PC-3 (cell line): ENCODE results near the gene QPRT. TPM values are rescaled to one million over a fixed set of nuclear protein-coding genes. Genes with fewer than 3 reads are reported as not detected.

Experiments
- ATAC-seq: fragments of 200-7000 bp; cut with Tn5 transposase; 2 replicates; pipeline ENCODE4 v1.9.1; 2020; ENCODE audit warnings: mild to moderate bottlenecking, moderate library complexity
- BruUV-seq: library from RNA; stranded (reverse); fragments of 400-500 nt; replicated peaks from 2 replicates; lab custom pipeline; 2021; lab: Mats Ljungman, UMichigan
- CTCF ChIA-PET: fragments of 300-600 bp; sonication (Branson Sonifier 250); formaldehyde crosslinking; loops from one replicate; lab custom pipeline; 2022; ENCODE audit warnings: antibody characterized with exemption; lab: Charles Lee
- POLR2A ChIA-PET: fragments of 300-600 bp; sonication (Branson Sonifier 250); formaldehyde crosslinking; loops from one replicate; lab custom pipeline; 2022; ENCODE audit warnings: antibody characterized with exemption; ENCODE audit not compliant: unreplicated experiment; lab: Charles Lee
- DNase-seq: peaks from one replicate; pipeline ENCODE4 v3.0.0-alpha.2; 2015
- H2AFZ ChIP-seq: fragments of 300-600 bp; sonication (generic); 2 replicates; pipeline ENCODE4 v1.6.0; 2016; ENCODE audit warnings: antibody characterized with exemption, low read length
- H3F3A ChIP-seq: fragments of 300-600 bp; sonication (generic); one replicate; pipeline ENCODE4 v1.6.0; 2017; ENCODE audit warnings: antibody characterized with exemption, low read length, control low read depth, mild to moderate bottlenecking; ENCODE audit not compliant: unreplicated experiment
- H3K27ac ChIP-seq: fragments of 300-600 bp; sonication (generic); 2 replicates; pipeline ENCODE4 v1.5.1; 2016; ENCODE audit warnings: mild to moderate bottlenecking, low read length
- H3K27me3 ChIP-seq: fragments of 300-600 bp; sonication (generic); 2 replicates; pipeline ENCODE4 v1.6.1; 2016; ENCODE audit warnings: low read length, mixed read lengths
- H3K36me3 ChIP-seq: fragments of 300-600 bp; sonication (generic); 2 replicates; pipeline ENCODE4 v1.6.1; 2016; ENCODE audit warnings: low read depth, mixed run types, low read length, mixed read lengths
- H3K4me1 ChIP-seq: fragments of 300-600 bp; sonication (generic); 2 replicates; pipeline ENCODE4 v1.5.1; 2016; ENCODE audit warnings: low read length; ENCODE audit not compliant: insufficient read depth
- H3K4me2 ChIP-seq: fragments of 300-600 bp; sonication (generic); 2 replicates; pipeline ENCODE4 v1.6.0; 2016; ENCODE audit warnings: low read length
- H3K4me3 ChIP-seq: fragments of 300-600 bp; sonication (generic); 2 replicates; pipeline ENCODE4 v1.5.1; 2016; ENCODE audit warnings: mild to moderate bottlenecking, low read length, mixed read lengths
- H3K79me2 ChIP-seq: fragments of 300-600 bp; sonication (generic); 2 replicates; pipeline ENCODE4 v1.6.1; 2017; ENCODE audit warnings: low read length, mixed read lengths
- H3K9ac ChIP-seq: fragments of 300-600 bp; sonication (generic); 2 replicates; pipeline ENCODE4 v1.6.0; 2016; ENCODE audit warnings: mild to moderate bottlenecking, low read length
- H3K9me2 ChIP-seq: fragments of 300-600 bp; sonication (generic); replicated peaks from 2 replicates; pipeline ENCODE4 v1.6.1; 2016; ENCODE audit warnings: mixed run types, low read length, mixed read lengths
- H3K9me3 ChIP-seq: fragments of 300-600 bp; sonication (generic); 2 replicates; pipeline ENCODE4 v1.6.1; 2016; ENCODE audit warnings: low read length, mixed read lengths
- H4K20me1 ChIP-seq: fragments of 300-600 bp; sonication (generic); 2 replicates; pipeline ENCODE4 v1.6.1; 2016; ENCODE audit warnings: low read length, mixed read lengths
- EZH2 ChIP-seq: fragments of 300-600 bp; sonication (generic); IDR thresholded peaks from one replicate; pipeline ENCODE4 v1.6.1; 2017; ENCODE audit warnings: antibody characterized with exemption, mild to moderate bottlenecking, low read length; ENCODE audit not compliant: unreplicated experiment
- EZH2phosphoT487 ChIP-seq: fragments of 300-600 bp; sonication (generic); IDR thresholded peaks from 2 replicates; pipeline ENCODE4 v1.6.1; 2018; ENCODE audit warnings: mild to moderate bottlenecking, antibody characterized with exemption, low read length, borderline replicate concordance
- intact Hi-C: fragments of 100-400 bp; cut with micrococcal nuclease; formaldehyde crosslinking; loops from 2 replicates; pipeline ENCODE4 v1.9.0; 2023
- total RNA-seq: library from RNA; depleted of rRNA; stranded (reverse); fragments of >200 nt; gene quantifications from 2 replicates; pipeline ENCODE4 v1.2.3, GENCODE V29; 2014
- TF ChIP-seq, protein P1 (sequence below): fragments of 300-600 bp; sonication (generic); conservative IDR thresholded peaks from 2 replicates; pipeline ENCODE4 v1.5.1; 2017; ENCODE audit warnings: antibody characterized with exemption, low read depth, mild to moderate bottlenecking, low read length

The QPRT gene
- total RNA-seq, 1 experiment from 2014 or later, result 0.22 TPM

DNA sequence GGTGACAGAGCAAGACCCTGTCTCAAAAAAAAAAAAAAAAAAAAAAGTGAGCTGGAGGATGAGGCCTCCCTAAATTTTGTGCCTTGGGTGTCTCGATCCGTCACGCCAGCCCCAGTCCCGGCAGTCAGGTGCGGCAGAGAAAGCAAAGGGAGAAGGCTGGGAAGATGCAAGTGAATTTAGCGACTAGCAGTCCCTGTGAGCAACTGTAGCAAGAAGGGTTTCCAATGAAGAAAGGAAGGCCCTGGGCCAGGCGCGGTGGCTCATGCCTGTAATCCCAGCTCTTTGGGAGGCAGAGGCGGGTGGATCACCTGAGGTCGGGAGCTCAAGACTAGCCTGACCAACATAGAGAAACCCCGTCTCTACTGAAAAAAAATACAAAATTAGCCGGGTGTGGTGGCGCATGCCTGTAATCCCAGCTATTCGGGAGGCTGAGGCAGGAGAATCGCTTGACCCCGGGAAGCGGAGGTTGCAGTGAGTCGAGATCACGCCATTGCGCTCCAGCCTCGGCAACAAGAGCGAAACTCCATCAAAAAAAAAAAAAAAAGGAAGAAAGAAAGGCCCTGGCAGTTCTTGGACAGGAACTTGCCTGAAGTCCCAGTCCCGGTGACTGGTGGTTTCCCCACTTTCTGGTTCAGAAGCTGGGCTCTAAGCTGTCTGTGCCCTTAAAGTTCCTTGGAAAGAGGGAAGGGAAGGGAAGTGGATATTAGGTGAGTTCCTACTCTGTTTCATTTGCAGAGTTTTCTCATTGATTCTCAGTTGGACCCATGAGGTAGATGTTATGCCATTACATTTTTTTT lies 1.8 kb upstream of the QPRT start:
- Histone ChIP-seq H4K20me1 (no peaks in the 10 kb centered on the region), H3K9me3 (no peaks in the 10 kb centered on the region), H3K27me3 (no peaks in the 10 kb centered on the region), H3K9ac (no peak overlapping the region), H2AFZ (no peak overlapping the region), H3K4me3 (no peak overlapping the region), H3K4me2 (no peak overlapping the region), H3K9me2 (no peaks in the 10 kb centered on the region), H3K79me2 (no peaks in the 10 kb centered on the region), H3K36me3 (no peaks in the 10 kb centered on the region), H3K27ac (no peak overlapping the region), H3K4me1 (no peaks in the 10 kb centered on the region; the same call in 1 of the 2 replicates), H3F3A (no peaks in the 10 kb centered on the region)
- intact Hi-C loops, result no loop called here
- BruUV-seq, result no TSS peak
- CTCF ChIA-PET, result interaction anchor here (0.7 kb wide), 1 partner anchor 510 kb away, joined by 18 read pairs; no protein-coding TSS in a partner anchor
- ATAC-seq (no peak), DNase-seq (no peak)
- POLR2A ChIA-PET, result no interaction called here
- TF ChIP-seq EZH2 (no peak), EZH2phosphoT487 (no peak)
- TF ChIP-seq, protein P1, sequence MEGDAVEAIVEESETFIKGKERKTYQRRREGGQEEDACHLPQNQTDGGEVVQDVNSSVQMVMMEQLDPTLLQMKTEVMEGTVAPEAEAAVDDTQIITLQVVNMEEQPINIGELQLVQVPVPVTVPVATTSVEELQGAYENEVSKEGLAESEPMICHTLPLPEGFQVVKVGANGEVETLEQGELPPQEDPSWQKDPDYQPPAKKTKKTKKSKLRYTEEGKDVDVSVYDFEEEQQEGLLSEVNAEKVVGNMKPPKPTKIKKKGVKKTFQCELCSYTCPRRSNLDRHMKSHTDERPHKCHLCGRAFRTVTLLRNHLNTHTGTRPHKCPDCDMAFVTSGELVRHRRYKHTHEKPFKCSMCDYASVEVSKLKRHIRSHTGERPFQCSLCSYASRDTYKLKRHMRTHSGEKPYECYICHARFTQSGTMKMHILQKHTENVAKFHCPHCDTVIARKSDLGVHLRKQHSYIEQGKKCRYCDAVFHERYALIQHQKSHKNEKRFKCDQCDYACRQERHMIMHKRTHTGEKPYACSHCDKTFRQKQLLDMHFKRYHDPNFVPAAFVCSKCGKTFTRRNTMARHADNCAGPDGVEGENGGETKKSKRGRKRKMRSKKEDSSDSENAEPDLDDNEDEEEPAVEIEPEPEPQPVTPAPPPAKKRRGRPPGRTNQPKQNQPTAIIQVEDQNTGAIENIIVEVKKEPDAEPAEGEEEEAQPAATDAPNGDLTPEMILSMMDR, result no peak

DNA sequence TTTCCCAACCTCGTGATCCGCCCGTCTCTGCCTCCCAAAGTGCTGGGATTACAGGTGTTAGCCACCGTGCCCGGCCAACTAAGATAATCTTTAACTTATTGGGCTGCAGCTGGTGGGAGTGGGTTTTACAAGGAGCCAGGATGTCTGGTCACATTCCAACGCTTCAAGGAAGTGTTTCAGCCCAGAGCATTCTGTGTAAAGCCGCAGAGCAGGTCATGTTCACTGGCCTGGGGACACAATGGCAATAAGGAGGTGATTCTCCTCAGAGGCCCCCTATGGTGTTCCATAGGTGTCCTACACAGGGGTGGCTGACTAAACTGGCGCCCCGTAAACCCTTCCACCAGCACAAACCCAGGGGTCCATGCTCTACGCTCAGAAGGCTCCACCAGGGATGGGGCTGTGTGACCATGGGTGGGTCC lies 1.2 kb downstream of the QPRT start:
- H3K4me1 ChIP-seq, result no peaks in the 10 kb centered on the region; the same call in 1 of the 2 replicates
- H3K36me3 ChIP-seq, result no peaks in the 10 kb centered on the region
- no peak overlapping the region for H3K4me3 ChIP-seq
- TF ChIP-seq EZH2, result no peak
- TF ChIP-seq, protein P1, result no peak
- no peaks in the 10 kb centered on the region for H3K9me3 ChIP-seq
- H3K9me2 ChIP-seq, result no peaks in the 10 kb centered on the region
- no peak overlapping the region for H3K27ac ChIP-seq
- ATAC-seq (no peak), DNase-seq (no peak)
- CTCF ChIA-PET, result interaction anchor here (0.6 kb wide), 1 partner anchor 485 kb away, joined by 6 read pairs; no protein-coding TSS in a partner anchor
- POLR2A ChIA-PET, result no interaction called here
- no TSS peak for BruUV-seq
- H3F3A ChIP-seq, result no peaks in the 10 kb centered on the region
- no peak overlapping the region for H3K4me2 ChIP-seq
- H3K9ac ChIP-seq, result no peak overlapping the region
- no peak overlapping the region for H2AFZ ChIP-seq
- no peaks in the 10 kb centered on the region for H4K20me1 ChIP-seq
- intact Hi-C loops, result no loop called here
- no peaks in the 10 kb centered on the region for H3K79me2 ChIP-seq
- H3K27me3 ChIP-seq, result no peaks in the 10 kb centered on the region

DNA sequence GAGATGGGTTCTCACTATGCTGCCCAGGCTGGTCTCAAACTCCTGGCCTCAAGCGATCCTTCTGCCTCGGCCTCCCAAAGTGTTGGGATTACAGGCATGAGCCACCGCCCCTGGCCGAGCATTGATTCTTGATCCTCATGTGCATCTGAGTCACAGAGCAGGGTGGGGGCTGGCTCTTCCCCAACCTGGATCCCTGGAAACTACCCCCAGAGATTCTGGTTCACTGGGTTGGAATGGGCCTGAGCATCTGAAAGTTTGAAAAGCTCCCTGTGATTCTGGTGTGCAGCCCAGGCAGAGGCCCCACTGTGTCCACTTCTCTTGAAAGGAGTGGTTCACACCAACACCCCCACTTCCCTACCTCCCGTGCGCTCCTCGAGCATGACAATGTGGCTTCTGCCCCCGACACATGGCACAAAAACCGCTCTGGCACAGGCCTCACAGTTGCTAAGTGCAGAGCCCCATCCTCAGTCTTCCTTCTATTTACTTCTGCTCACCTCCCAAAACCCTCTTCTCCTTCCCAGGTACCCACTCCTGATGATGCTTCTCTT lies 4.6 kb downstream of the QPRT start:
- TF ChIP-seq, protein P1, result no peak
- TF ChIP-seq EZH2 (no peak), EZH2phosphoT487 (no peak)
- no peaks in the 10 kb centered on the region for H3K9me2 ChIP-seq
- BruUV-seq, result no TSS peak
- CTCF ChIA-PET, result no interaction called here
- DNase-seq, result no peak
- no peak overlapping the region for H3K27ac ChIP-seq
- no peak overlapping the region for H2AFZ ChIP-seq
- intact Hi-C loops, result no loop called here
- no peaks in the 10 kb centered on the region for H3K27me3 ChIP-seq
- no peak for ATAC-seq
- H3K9me3 ChIP-seq, result no peaks in the 10 kb centered on the region
- no peaks in the 10 kb centered on the region for H4K20me1 ChIP-seq
- H3K36me3 ChIP-seq, result no peaks in the 10 kb centered on the region
- no peak overlapping the region for H3K9ac ChIP-seq
- H3K4me3 ChIP-seq, result no peak overlapping the region
- POLR2A ChIA-PET, result no interaction called here
- no peaks in the 10 kb centered on the region; the same call in 1 of the 2 replicates for H3K4me1 ChIP-seq
- H3K4me2 ChIP-seq, result no peak overlapping the region
- H3K79me2 ChIP-seq, result no peaks in the 10 kb centered on the region
- no peaks in the 10 kb centered on the region for H3F3A ChIP-seq
